HG02885 (cell line): ENCODE data around the gene DYNC2H1.
"Not testable (repeated sequence)": the region's sequence is repeated elsewhere in the genome, so short reads cannot be mapped to it uniquely, and the experiment has no call there.

ENCODE experiments used
- ATAC-seq: cut with Tn5 transposase; IDR thresholded peaks from one replicate; pipeline ENCODE4 v1.9.1; 2021; ENCODE audit warnings: mild to moderate bottlenecking; ENCODE audit not compliant: unreplicated experiment, poor library complexity

Gene DYNC2H1

DNA sequence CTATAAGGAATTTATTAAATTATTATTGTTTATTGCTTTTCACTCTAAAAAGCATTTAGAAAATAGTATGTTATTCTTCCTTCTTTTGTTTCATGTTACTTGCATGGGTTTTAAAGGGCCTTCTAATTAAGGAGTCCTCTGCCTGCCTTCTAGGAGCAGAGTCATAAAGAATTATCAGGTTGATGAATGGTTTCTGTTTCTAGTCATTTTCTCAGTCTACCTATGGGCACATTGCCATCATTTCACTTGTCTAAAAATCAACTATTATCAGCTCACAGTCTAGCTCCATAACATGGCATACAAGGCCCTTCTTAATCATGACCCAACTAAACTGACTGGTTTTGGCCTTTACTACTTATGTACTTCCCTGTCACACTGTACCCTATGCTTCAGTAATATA, 16.2 kb downstream of the DYNC2H1 start:
- ATAC-seq = no peak

DNA sequence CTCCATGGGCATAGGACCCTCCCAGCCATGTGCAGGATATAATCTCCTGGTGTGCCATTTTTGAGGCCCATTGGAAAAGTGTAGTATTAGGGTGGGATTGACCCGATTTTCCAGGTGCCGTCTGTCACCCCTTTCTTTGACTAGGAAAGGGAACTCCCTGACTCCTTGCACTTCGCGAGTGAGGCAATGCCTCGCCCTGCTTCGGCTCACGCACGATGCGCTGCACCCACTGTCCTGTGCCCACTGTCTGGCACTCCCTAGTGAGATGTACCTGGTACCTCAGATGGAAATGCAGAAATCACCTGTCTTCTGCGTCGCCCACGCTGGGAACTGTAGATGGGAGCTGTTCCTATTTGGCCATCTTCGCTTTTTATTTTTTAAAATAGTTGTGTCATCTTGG, 32.8 kb downstream of the DYNC2H1 start:
- not testable (repeated sequence) for ATAC-seq

DNA sequence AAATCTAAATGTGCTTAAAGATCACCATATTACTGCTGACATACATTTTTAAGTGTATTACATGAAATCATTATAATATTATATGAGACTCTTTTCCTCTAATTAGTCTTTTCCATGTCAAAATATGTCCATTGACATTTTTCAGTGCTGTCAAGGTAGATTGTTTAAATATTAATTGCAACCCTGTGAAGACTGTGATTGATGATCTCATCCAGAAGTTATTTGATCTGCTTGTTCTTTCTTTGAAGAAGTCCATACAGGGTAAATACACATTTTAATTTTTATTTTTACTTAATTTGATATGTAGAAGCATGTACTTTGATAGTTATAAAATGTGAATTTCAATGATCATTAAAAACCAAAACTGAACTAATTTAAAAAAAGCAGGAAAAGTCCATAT, 38.4 kb downstream of the DYNC2H1 start:
- no peak for ATAC-seq

DNA sequence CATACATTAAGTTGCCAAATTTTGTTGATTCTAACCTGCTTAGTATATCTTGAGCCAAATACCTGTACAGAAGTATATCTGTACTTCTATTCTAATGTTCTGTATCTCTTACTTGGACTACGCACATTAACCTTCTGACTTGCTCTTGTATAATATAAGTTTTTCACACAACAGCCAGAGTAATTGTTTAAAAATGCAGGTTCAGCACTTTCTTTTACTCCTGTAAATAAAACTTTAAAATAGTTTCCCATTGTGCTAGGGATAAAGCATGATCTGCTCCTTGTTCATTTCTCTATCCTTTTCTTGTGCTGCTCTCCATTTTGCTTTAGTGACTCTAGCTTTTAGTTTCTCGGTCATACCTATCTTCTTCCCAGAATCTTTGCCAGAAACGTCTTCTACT, 48.3 kb downstream of the DYNC2H1 start:
- ATAC-seq = no peak

DNA sequence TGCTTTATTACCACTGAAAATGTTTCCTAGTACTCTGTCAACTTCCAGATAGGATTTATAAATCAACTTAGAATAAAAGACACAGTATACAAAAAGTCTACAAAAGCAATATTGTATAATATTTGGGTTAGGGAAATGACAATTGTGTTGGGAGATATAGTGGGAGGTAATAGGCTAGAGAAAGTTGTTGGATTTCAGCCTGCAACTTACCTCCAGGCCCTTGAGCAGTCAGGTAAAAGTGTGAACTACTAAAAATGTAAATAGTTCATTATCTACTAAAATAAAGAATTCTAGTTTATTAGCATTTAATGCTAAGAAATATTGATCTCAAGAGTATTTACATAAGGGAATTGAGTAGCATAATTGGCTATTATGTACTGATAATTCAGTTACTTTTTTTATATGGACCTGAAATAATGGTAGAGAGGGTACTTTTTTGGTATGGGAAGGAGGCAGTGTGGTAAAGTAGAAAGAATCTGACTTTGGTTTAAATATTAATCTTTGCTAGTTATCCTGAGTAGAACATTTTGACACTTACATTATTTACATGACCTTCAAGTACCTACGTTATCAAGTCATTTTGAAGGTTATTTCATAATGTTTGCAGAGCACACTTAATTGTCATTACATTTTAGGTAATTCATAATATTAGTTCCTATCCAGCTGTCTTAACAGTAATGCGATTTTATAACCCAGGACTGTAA, 55.0 kb downstream of the DYNC2H1 start:
- ATAC-seq = no peak

DNA sequence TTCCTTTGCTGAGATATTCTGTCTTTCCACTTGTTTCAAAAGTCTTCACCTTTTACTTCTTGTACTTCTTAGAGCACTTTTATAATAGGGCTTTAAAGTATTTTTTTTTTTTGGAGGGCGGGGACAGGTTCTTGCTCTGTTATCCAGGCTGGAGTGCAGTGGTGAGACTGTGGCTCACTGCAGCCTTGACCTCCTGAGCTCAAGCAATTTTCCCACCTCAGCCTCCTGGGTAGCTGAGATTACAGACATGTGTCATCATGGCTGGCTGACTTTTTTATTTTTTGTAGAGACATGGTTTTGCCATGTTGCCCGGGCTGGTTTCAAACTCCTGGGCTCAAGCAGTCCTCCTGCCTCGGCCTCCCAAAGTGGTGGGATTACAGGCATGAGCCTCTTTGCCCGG, 57.9 kb downstream of the DYNC2H1 start:
- ATAC-seq = no peak

DNA sequence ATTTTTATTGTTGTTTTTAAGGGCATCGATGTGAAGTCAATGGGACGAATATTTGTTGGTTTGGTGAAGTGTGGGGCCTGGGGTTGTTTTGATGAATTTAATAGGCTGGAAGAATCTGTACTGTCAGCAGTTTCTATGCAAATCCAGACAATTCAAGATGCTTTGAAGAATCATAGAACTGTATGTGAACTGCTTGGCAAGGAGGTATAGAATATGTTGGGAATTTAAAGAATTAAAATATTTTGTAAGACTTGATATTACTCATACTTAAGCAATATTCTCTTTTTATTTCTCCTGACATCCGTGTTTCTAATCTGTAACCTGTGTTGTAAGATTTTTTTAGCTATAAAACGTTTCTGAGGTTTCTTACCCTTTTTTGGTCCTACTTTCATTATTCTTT, 61.6 kb downstream of the DYNC2H1 start:
- ATAC-seq = no peak

DNA sequence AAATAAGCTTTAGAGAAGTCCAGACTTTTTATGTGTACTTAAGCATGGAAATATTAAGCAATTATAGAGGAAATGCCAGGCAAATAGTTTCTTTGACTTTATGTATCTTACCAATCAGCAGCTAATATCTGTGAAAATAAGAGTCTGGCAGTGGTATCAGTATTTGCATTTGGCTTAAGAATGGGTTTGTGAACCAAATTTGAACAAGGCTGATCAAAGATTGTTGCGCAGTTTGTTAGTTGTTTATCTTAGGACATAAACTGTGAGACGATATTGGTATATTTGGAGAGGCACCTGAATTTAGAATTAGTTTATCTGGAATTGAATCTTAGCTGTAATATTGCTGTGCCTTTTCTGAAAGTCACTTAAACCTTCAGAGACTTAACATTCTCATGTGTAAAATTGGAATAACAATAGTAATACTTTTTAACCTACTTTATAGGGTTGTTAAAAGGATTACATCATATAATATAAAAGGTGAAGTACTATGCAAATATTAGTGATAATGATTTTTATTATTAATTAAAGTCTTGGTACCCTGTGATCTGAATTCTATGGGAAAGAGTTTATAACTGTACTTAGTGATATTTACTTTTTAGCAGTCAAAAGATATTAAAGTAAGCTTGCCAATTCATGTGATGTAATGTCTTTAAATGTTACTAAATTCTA, 66.4 kb downstream of the DYNC2H1 start:
- no peak for ATAC-seq

DNA sequence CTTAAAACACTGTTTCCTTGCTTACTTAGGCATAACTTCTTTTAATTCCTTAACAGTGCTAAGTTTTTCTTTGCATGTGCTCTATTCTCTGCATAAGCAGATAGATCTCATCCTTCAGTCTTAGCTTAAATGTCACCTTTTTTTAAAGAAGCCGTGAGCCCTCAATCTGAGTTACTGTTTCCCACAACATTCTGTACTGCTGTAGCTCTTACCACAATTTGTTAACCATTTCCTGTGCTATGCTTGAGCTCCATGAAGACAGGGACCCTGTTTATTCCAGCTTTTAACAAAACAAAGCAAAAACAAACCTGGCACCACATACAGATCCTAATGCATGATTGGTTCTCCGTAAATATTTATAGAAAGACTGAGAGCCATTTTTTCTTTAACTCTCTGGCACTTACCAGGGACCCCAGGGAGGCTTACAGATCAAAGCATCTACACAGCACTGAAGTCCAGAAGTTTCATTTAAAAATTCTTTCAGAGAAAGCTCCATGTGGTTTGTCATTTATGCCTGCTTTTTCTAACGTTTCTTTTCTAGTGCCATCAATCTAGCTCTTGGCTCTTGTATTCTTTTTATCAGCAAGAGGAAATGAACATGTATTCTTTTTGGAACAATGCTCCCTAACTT, 74.9 kb downstream of the DYNC2H1 start:
- ATAC-seq = no peak

DNA sequence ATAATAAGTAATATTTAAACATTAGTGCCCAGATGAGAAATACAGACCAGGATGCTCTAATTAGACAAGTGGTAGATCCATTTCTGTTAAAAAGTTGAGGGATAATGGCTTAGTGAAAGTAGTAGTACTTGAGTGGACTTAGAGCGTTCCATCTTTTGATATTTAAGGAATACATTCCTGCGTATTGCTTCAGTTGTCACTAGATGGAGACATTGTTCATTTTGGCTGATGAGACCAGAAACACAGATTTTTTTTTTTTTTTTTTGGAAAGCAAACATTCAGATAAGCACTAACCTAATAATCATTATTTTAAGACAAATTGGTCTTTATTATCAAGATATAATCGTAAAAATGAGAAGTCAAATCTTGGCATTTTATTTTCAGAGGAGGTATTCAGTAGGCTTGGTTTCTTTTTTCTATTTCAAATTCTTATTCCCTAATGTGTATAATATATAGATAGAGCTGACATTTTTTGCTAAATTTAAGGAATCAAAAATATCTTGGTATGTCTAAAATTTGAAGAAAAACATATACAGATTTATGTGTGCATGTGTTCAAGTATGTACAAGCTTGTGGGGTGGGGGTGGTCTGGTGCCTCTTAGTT, 92.9 kb downstream of the DYNC2H1 start:
- ATAC-seq = peak; percentile 63

DNA sequence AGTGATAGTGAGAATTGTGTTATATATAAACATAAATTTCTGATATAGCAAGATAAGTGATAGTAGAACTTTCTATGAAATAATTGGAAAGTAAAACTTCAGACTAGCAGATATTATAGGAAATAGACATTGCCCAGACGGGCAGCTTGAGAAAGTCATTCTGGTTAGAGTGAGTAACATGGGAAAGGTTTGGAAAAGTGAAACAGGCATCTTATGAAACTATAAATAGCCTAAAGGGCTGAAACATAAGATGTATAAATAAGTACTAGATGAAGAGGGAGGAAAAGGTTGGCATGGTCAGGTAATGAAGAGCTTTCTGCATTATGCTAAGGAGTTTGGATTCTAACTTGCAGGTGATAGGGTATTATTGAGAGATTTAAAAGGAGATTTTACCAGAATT, 101.3 kb downstream of the DYNC2H1 start:
- ATAC-seq = no peak

DNA sequence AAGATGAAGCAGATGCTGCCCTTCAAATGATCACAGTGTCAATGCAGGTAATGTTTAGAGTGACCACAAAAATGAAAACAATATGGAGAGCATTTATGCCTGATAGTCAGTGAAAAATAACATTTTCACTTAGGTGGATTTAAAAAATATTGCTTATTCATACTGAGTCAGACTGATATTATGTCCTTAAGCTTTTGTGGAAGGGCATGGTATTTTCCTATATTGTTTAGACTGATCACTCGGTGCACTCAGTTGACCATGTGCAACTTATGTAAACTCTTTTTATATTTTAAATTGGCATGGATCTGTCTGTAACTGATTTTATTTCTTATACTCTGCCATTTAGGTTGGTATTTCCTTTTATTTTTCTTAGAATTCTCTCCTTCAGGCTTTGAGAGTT, 106.6 kb downstream of the DYNC2H1 start:
- ATAC-seq = no peak

DNA sequence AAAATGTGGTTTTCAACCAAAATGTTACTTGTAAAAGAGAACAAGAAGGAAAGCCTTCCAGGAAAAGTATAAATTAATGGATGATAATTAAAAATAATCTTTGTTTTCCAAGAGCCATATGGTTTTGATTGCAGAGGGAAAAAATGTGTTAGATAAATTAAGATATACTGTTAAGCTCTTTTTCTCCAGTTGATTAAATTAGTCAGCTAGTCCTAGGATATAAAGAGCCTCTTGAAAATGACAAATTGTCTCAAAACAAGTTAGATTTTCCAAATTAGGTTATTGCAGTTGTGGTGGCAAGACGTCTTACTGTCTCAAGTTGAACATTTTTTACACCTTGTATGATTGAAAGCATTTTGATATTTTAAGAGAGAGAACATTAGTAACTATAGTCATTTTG, 110.9 kb downstream of the DYNC2H1 start:
- ATAC-seq = no peak

DNA sequence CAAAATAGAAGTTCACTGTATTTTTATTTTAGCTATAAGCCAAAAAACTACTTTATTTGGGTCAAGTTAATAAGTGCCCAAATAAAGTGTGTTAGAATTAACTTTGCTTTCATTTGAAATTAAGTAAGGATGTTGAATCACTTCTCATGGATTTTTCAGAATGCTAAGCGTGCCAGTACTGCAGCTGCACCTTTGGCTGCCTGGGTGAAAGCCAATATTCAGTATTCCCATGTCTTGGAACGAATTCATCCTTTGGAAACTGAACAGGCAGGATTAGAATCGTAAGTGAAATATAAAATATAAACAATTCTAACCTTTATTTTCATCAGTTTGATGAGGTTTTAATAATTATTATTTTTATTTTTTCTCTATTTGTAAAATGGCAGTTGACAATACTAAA, 113.6 kb downstream of the DYNC2H1 start:
- ATAC-seq = no peak

DNA sequence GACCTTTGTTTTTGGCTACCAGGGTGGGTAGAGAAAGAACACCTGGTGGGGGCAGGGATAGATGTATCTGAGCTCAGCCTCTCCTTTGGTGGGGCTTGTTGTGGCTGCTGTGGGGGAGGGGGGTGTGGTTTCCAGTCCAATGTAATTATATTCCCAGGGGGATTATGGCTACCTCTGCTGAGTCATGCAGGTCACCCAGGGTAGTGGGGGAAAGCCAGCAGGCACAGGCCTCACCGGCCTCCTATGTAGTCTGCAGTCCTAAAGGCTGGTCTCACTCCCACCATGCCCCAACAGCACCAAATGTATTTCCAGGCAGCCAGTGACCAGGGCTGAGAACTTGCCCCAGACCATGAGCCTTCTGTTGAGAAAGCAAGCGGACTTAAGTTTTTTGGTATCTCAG, 119.6 kb downstream of the DYNC2H1 start:
- no peak for ATAC-seq

DNA sequence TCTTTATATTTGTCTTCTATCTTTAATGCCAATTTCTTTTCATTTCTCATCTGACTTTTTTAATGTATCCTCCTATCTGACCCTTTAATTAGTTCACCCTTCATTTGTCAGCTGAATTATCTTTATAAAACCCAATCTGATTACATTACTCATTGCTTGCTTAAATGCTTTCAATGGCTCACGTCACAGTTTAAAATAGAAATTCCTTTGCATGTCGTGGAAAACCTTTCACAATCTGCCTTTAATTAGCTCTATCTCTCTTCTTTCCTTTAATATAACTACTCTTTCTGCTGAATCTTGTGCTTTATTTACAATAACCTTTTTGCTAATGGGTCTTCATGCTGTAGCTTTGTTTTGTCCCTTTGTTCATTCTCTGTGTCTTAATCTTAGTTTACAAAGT, 125.7 kb downstream of the DYNC2H1 start:
- ATAC-seq = no peak

DNA sequence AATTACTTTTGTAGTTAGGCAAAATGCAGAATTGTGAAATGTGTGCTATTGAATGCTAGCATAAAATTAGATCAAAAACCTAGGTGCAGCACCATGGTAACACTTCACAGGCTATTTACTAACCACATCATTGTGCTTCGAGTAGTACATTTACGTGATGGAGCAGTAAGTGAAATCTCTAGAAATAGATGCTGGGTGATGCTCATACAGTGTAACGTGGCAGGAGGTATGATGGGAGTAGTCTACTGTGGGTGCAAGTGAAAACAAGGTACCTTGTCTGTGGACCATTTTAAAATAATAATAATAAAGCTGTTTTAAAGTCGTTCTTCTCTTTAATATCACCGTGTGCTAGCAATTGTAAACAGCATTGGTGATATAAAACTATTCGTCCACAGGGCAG, 132.3 kb downstream of the DYNC2H1 start:
- no peak for ATAC-seq

DNA sequence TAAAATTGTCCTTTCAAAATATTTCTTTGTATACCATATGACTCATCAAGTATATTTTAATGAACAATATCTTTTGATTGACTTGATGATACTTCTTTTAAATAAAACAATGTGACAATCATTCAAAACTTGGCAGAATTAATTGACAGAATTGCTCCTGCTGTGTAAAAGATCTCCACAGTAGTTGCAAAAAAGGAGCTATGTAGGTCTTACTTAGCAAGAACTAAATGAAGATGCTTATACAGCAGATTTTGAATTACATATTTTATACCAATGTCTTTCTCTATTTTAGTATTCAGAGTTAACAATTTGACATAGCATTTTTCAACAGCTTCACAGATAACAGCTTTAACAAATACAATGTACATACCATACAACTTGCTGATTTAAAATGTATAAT, 144.9 kb downstream of the DYNC2H1 start:
- ATAC-seq = no peak

DNA sequence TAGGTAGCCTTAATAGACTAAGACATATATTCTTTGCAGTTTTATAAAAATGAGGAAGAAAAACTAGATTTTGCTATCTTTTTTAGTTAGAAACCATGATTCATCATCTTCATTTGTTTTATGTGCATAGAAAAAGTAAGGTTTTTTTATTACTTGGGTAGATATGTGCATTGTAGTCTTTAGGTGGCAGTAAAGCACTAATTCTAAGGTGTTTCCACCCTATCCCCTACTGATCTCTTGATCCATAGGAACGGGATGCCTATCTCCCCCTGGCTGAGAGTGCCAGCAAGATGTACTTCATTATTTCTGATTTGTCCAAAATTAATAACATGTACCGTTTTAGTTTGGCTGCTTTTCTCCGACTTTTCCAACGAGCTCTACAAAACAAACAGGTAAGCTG, 148.1 kb downstream of the DYNC2H1 start:
- ATAC-seq = no peak

DNA sequence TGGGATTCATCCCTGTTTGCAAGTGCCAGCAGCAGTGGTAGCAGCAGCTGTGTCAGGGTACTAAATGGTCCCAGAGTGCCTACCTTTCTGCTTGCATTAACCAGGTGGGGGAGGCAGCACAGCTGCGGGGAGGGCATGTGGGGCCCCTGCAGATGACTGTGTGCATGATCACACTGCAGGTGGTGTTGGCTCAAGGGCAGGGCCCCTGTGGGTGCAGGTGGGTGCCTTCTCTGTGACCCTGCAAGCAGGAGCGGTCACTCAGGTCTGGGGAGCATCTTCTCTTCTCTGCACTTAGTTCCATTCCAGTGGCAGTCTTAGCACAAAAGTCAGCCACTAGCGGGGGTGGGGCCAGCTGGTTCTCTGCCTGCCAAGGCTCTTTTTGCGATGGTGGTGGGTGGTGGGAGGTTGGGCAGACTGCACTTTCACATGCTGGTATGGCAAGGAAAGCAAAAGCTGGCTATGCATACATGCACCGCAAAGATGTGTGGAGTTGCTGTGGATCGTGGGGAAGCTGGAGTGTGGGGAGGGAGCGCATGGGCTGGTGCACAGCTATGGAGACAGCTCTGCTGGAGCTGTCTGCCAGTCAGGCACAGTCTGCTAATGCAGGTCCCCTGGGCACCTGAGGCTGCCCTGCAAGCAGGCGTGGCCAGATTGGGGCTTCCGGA, 157.1 kb downstream of the DYNC2H1 start:
- no peak for ATAC-seq

DNA sequence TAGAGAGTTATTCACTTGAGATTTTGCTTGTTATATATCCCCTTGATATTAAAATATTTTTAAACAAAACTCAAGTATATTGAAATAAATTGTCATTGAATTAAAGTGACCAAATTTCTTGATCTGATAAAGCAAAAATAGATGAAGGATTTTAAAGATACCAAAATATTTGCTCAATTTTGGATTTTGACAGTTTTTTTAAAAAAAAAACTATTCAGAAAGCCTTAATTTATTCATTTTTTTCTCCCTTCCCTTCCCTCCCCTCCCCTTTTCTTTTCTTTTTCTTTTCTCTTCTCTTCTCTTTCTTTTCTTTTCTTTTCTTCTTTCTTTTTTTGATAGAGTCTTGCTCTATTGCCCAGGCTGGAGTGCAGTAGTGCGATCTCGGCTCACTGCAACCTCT, 163.7 kb downstream of the DYNC2H1 start:
- ATAC-seq = no peak
